Hepatocyte (in vitro differentiated cells): ENCODE measurements around the gene TTC38. TPM values are rescaled to one million over a fixed set of nuclear protein-coding genes. Genes with fewer than 3 reads are reported as not detected.

ENCODE experiments used
- DNase-seq: peaks from one replicate; pipeline ENCODE4 v3.0.0-alpha.2; 2016; ENCODE audit warnings: low spot score
- H2AFZ ChIP-seq: fragments of 200-600 bp; sonication (generic); 2 replicates; pipeline ENCODE4 v1.6.0; 2016; ENCODE audit warnings: antibody characterized with exemption, mild to moderate bottlenecking
- H3K27ac ChIP-seq: fragments of 200-600 bp; sonication (generic); 2 replicates; pipeline ENCODE4 v1.5.1; 2016; ENCODE audit warnings: mild to moderate bottlenecking
- H3K27me3 ChIP-seq: fragments of 200-600 bp; sonication (generic); 2 replicates; pipeline ENCODE4 v1.6.1; 2016
- H3K36me3 ChIP-seq: fragments of 200-600 bp; sonication (generic); replicated peaks from 2 replicates; pipeline ENCODE4 v1.5.1; 2016; ENCODE audit warnings: low read depth; ENCODE audit not compliant: insufficient read depth
- H3K4me1 ChIP-seq: fragments of 200-600 bp; sonication (generic); 2 replicates; pipeline ENCODE4 v1.5.1; 2016; ENCODE audit warnings: mild to moderate bottlenecking, moderate library complexity; ENCODE audit not compliant: insufficient read depth
- H3K4me2 ChIP-seq: fragments of 200-600 bp; sonication (generic); 2 replicates; pipeline ENCODE4 v1.6.0; 2016
- H3K4me3 ChIP-seq: fragments of 200-600 bp; sonication (generic); 2 replicates; pipeline ENCODE4 v1.5.1; 2016; ENCODE audit warnings: mild to moderate bottlenecking
- H3K79me2 ChIP-seq: fragments of 200-600 bp; sonication (generic); 2 replicates; pipeline ENCODE4 v1.6.0; 2017; ENCODE audit warnings: mild to moderate bottlenecking
- H3K9me2 ChIP-seq: fragments of 200-600 bp; sonication (generic); replicated peaks from 2 replicates; pipeline ENCODE4 v1.6.0; 2017; ENCODE audit warnings: mild to moderate bottlenecking; ENCODE audit not compliant: insufficient read depth
- H3K9me3 ChIP-seq: fragments of 200-600 bp; sonication (generic); 2 replicates; pipeline ENCODE4 v1.5.1; 2016; ENCODE audit warnings: low read depth, mild to moderate bottlenecking
- H4K20me1 ChIP-seq: fragments of 200-600 bp; sonication (generic); 2 replicates; pipeline ENCODE4 v1.6.0; 2016; ENCODE audit warnings: mild to moderate bottlenecking; ENCODE audit not compliant: insufficient read depth, poor library complexity, severe bottlenecking
- EZH2 ChIP-seq: fragments of 200-600 bp; sonication (generic); IDR thresholded peaks from 2 replicates; pipeline ENCODE4 v1.6.1; 2016; ENCODE audit warnings: antibody characterized with exemption, mild to moderate bottlenecking, borderline replicate concordance
- EZH2phosphoT487 ChIP-seq: fragments of 200-600 bp; sonication (generic); IDR thresholded peaks from one replicate; pipeline ENCODE4 v1.6.1; 2018; ENCODE audit warnings: antibody characterized with exemption, mild to moderate bottlenecking, low read depth, moderate library complexity; ENCODE audit not compliant: unreplicated experiment, severe bottlenecking
- WGBS: methylation state at CpG from one replicate; pipeline ENCODE4 v1.1.6; 2016; ENCODE audit warnings: low lambda C conversion rate; ENCODE audit errors: missing lambda C conversion rate; 5-methylcytosine and 5-hydroxymethylcytosine counted together
- polyA plus RNA-seq: library from polyadenylated mRNA; unstranded; fragments of >200 nt; fragmentation: Nextera tagmentation; extraction: Ambion mirVana; gene quantifications from 2 replicates; pipeline ENCODE4 v1.2.1, GENCODE V29; 2016
- total RNA-seq: library from RNA; depleted of rRNA; stranded (reverse); fragments of >200 nt; gene quantifications from 2 replicates; pipeline ENCODE4 v1.2.3, GENCODE V29; 2014
- TF ChIP-seq, protein P1 (sequence below): fragments of 200-600 bp; sonication (generic); IDR thresholded peaks from 2 replicates; pipeline ENCODE4 v1.5.1; 2016; ENCODE audit warnings: antibody characterized with exemption, mild to moderate bottlenecking; ENCODE audit not compliant: poor library complexity

TTC38 gene
- total and polyA plus RNA-seq, 2 experiments from 2014 or later, result 48.3 to 85.8 TPM

DNA sequence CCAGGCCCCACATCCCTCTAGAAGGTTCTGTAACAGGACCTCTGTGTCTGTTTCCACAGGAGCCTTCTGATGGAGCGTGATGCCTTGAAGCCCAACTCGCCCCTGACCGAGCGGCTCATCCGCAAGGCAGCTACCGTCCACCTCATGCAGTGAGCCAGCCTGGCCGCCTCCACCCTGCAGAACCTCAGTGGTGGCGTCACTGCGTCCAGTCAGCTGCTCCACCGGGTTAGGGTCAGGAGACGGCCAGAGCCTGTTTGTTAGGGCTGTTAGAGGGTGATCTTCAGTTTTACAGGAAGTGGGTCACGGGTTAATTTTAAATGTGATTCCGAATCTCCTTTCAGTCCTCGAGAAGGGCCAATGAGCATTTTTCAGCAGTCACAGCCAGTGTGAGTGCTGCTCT is 24.9 kb downstream of the TTC38 start:
- H3K79me2 ChIP-seq, result peaks cover 2% of the 10 kb centered on the region
- no peaks in the 10 kb centered on the region for H4K20me1 ChIP-seq
- H3K36me3 ChIP-seq, result no peaks in the 10 kb centered on the region
- 96% methylated on average over 14 of the region's 14 CpGs for WGBS
- no peaks in the 10 kb centered on the region for H3K9me2 ChIP-seq
- H3K27ac ChIP-seq, result no peak overlapping the region
- DNase-seq, result no peak
- no peak overlapping the region for H2AFZ ChIP-seq
- no peak overlapping the region for H3K4me3 ChIP-seq
- no peak overlapping the region for H3K4me2 ChIP-seq
- no peaks in the 10 kb centered on the region for H3K27me3 ChIP-seq
- no peaks in the 10 kb centered on the region for H3K9me3 ChIP-seq
- TF ChIP-seq, protein P1, sequence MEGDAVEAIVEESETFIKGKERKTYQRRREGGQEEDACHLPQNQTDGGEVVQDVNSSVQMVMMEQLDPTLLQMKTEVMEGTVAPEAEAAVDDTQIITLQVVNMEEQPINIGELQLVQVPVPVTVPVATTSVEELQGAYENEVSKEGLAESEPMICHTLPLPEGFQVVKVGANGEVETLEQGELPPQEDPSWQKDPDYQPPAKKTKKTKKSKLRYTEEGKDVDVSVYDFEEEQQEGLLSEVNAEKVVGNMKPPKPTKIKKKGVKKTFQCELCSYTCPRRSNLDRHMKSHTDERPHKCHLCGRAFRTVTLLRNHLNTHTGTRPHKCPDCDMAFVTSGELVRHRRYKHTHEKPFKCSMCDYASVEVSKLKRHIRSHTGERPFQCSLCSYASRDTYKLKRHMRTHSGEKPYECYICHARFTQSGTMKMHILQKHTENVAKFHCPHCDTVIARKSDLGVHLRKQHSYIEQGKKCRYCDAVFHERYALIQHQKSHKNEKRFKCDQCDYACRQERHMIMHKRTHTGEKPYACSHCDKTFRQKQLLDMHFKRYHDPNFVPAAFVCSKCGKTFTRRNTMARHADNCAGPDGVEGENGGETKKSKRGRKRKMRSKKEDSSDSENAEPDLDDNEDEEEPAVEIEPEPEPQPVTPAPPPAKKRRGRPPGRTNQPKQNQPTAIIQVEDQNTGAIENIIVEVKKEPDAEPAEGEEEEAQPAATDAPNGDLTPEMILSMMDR, result no peak
- TF ChIP-seq EZH2phosphoT487 (no peak), EZH2 (no peak)
- H3K4me1 ChIP-seq, result peaks cover 8% of the 10 kb centered on the region

DNA sequence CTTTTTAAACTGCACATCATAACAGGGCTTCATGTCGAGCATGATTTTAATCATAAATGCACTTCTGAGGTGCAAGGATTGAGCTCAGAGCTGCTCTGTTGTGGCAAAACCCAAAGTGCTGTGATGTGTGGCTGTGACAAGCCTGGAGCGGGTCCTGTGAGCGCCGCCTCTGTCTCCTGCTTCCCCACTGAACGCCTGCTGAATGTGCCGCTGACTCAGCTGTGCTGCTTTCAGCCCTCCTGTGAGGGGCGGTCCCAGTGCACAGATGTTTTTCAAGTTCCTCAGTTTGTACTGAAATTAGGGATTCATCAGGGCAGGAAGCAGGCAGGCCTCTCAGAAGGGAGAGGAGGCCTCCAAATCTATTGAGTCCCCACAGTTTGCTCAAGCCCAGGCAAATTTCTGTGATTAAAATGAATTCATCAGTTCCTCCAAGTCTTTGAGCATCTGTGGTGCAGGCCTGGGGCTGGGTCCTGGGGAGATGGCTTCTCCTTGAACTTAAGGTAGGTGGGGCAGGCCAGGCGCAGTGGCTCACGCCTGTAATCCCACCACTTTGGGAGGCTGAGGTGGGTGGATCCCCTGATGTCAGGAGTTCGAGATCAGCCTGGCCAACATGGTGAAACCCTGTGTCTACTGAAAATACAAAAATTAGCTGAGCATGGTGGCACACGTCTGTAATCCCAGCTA is 25.9 kb downstream of the TTC38 start:
- H3K9me3 ChIP-seq, result no peaks in the 10 kb centered on the region
- no peak overlapping the region for H2AFZ ChIP-seq
- H3K4me3 ChIP-seq, result no peak overlapping the region
- no peak overlapping the region for H3K4me2 ChIP-seq
- H3K79me2 ChIP-seq, result peaks cover 11% of the 10 kb centered on the region
- no peak overlapping the region for H3K27ac ChIP-seq
- H3K9me2 ChIP-seq, result no peaks in the 10 kb centered on the region
- TF ChIP-seq, protein P1, result no peak
- TF ChIP-seq EZH2, result no peak
- no peak for TF ChIP-seq EZH2phosphoT487
- no peaks in the 10 kb centered on the region for H3K27me3 ChIP-seq
- H4K20me1 ChIP-seq, result no peaks in the 10 kb centered on the region
- H3K4me1 ChIP-seq, result peaks cover 8% of the 10 kb centered on the region
- DNase-seq, result no peak
- H3K36me3 ChIP-seq, result no peaks in the 10 kb centered on the region
- 88% methylated on average over 11 of the region's 11 CpGs for WGBS

DNA sequence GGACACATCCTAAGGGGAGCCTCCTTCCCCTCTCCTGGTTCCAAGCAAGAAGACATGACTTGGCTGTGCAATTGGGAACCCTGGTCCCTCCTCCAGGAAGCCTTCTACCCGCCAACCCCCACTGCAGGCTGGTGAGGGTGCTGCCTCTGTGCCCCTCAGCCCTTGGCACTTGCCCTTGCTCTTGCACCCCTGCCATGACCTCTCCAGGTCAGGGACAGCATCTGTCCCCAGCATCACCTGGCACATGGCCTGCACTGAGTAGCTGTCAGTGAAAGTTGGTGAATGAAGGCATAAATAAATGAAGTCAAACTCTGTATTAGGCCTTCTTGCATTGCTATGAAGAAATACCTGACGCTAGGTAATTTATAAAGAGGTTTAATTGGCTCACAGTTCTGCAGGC is 27.0 kb downstream of the TTC38 start:
- H3K4me3 ChIP-seq, result no peak overlapping the region
- H3K4me1 ChIP-seq, result peaks cover 8% of the 10 kb centered on the region
- no peaks in the 10 kb centered on the region for H3K27me3 ChIP-seq
- no peaks in the 10 kb centered on the region for H3K36me3 ChIP-seq
- H3K79me2 ChIP-seq, result peaks cover 17% of the 10 kb centered on the region
- TF ChIP-seq EZH2phosphoT487 (no peak), EZH2 (no peak)
- TF ChIP-seq, protein P1, result no peak
- H3K9me2 ChIP-seq, result no peaks in the 10 kb centered on the region
- H3K9me3 ChIP-seq, result no peaks in the 10 kb centered on the region
- no peaks in the 10 kb centered on the region for H4K20me1 ChIP-seq
- no peak for DNase-seq
- no peak overlapping the region for H2AFZ ChIP-seq
- no peak overlapping the region for H3K4me2 ChIP-seq
- 98% methylated on average over 2 of the region's 2 CpGs for WGBS
- no peak overlapping the region for H3K27ac ChIP-seq
